ENCODE results near the gene GDPD5.

The GDPD5 gene

DNA sequence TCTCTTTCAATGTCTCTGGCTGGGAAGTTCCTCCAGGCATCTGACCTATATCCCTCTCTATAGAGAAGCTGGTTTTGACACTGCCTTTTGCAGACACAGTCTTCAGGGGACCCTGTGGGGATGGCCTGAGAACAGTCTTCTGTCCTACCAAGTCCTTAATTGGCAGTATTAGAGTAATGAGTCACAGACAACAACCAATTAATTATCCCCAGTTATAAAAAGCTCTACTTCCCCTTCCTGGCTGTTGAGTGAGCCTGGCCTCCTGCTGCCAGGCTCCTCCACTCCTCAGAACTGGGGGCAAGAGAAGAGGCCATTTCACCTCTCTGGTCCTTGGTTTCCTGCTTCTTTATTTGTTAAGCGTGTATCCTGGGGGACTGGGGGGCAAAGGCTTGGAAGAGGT, 51.5 kb downstream of the GDPD5 start:
- no peak for DNase-seq (ENCODE audit: low read depth)
- no peak overlapping the region for H3K4me3 ChIP-seq (ENCODE audit: control insufficient read depth, low read depth, low read length)
- TF ChIP-seq, protein P1, sequence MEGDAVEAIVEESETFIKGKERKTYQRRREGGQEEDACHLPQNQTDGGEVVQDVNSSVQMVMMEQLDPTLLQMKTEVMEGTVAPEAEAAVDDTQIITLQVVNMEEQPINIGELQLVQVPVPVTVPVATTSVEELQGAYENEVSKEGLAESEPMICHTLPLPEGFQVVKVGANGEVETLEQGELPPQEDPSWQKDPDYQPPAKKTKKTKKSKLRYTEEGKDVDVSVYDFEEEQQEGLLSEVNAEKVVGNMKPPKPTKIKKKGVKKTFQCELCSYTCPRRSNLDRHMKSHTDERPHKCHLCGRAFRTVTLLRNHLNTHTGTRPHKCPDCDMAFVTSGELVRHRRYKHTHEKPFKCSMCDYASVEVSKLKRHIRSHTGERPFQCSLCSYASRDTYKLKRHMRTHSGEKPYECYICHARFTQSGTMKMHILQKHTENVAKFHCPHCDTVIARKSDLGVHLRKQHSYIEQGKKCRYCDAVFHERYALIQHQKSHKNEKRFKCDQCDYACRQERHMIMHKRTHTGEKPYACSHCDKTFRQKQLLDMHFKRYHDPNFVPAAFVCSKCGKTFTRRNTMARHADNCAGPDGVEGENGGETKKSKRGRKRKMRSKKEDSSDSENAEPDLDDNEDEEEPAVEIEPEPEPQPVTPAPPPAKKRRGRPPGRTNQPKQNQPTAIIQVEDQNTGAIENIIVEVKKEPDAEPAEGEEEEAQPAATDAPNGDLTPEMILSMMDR (IDR thresholded peaks at IDR 0.05; ENCODE audit: control insufficient read depth, insufficient read depth, low read depth, low read length, missing control alignments): no peak

DNA sequence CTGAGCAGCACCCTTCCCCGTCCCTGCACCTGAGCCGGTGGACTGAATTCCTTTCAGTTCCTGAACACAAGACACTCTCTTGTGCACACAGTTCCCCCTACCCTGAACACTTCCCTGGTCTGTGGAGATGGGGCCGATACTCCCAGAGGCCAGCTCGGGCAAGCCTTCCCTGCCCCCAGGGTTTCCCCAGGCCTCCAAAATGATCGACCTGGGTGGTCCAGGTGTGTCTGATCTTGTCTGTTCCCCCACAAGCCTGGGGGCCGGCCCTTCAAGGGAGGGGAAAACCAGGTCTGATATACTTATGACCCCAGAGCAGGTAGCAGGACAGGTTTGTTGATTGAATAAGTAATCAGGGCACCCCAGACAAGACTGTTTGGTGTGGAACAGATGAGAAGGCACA, 52.1 kb downstream of the GDPD5 start:
- no peak overlapping the region for H3K4me3 ChIP-seq (ENCODE audit: control insufficient read depth, low read depth, low read length)
- TF ChIP-seq, protein P1 (IDR thresholded peaks at IDR 0.05; ENCODE audit: control insufficient read depth, insufficient read depth, low read depth, low read length, missing control alignments): no peak
- no peak for DNase-seq (ENCODE audit: low read depth)

DNA sequence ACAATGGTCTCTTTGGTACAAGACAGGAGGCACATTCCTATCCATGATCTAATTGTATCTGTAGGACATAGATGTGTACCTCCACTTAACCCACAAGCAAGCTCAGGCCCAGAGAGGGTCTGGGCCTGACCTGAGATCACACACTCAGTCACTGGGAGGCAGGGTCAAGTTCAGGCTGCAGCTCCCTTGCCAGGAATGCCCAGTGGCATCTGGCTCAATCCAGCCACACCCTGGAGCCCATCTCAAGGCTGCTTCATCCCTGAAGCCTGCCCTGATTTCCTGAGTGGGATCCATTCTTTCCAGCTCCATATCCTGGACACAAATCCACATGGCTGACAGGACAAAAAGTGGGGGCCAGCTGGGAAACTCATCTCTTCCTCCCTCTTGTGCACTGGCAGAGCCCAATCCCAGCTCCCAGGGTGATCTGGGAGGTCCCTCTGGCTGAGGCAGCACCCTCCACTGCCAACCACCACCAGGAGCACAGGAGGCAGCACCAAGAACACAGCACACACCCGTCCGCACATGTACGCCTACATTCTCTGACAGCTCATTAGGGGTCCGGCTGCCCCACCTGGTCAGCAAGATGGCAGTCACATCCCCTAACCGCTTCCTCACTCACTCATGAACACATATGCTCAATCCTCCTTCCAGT, 53.5 kb downstream of the GDPD5 start:
- DNase-seq (ENCODE audit: low read depth): no peak
- TF ChIP-seq, protein P1 (IDR thresholded peaks at IDR 0.05; ENCODE audit: control insufficient read depth, insufficient read depth, low read depth, low read length, missing control alignments): no peak
- no peak overlapping the region for H3K4me3 ChIP-seq (ENCODE audit: control insufficient read depth, low read depth, low read length)

DNA sequence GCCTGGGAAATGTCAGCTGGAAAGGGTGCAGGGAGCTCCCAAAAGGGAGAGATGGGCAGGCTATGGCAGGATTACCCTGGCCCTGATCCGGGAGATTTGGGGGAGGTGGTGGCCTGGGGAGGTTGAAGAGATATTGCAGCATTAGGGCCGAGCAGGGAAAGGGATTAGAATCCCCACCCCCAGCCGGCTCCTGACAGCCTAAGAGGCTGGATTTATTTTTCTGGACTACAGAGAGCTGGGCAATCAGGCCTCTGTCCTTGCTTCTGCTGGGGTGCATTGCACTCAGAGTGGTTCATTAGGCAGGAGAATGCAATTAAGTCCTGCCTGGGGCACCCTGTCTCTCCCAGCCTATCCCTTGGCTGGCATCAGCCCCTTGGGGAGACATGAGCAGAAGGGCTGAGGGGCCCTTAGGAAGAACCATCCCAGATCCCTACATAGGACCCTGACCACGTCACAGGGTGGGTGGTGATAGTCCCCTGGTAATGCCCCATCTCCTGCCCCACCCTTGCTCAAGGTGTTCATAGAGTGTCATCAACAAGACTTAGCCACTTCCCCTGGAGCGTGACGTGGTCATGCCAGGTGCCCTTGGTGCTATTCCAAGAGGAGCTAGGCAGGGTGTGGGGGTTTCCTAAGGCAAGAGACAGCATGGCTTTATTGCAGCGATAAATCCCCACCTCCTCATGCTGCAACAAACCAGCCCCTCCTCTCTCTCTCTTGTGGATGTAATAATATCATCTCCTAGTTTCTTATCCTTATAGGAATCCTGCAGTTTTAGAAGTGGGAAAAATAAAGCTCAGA, 54.4 kb downstream of the GDPD5 start:
- DNase-seq (ENCODE audit: low read depth): no peak
- H3K4me3 ChIP-seq (ENCODE audit: control insufficient read depth, low read depth, low read length): no peak overlapping the region
- TF ChIP-seq, protein P1 (IDR thresholded peaks at IDR 0.05; ENCODE audit: control insufficient read depth, insufficient read depth, low read depth, low read length, missing control alignments): no peak

DNA sequence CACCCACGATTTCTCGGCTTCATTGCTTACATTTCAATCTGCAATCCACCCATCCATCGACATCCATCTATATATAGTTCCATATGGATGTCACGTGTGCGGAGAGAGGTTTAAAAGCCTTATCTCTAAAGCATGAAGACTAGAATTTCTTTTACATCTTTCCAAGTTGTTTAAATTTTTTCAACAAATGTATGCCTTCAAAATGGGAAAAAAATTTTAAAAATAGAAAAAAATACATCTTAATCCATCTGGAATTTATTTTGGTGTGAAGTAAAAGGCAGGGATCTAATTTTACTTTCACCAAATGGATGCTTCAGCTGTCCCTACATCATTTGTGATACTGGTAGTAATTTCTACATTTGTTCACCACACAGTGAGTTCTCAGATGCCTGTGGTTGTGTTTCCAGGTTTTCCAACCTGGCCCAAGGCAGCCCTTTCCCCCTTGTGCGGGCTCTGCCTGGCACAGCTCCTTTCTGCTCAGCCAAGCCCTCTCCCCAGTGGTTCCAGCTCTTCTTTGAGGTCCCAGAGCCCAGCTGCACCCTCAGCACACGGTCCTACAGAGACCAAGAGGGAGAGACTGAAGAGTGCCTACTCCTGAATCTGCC, 55.2 kb downstream of the GDPD5 start:
- H3K4me3 ChIP-seq (ENCODE audit: control insufficient read depth, low read depth, low read length): no peak overlapping the region
- TF ChIP-seq, protein P1 (IDR thresholded peaks at IDR 0.05; ENCODE audit: control insufficient read depth, insufficient read depth, low read depth, low read length, missing control alignments): no peak
- no peak for DNase-seq (ENCODE audit: low read depth)

DNA sequence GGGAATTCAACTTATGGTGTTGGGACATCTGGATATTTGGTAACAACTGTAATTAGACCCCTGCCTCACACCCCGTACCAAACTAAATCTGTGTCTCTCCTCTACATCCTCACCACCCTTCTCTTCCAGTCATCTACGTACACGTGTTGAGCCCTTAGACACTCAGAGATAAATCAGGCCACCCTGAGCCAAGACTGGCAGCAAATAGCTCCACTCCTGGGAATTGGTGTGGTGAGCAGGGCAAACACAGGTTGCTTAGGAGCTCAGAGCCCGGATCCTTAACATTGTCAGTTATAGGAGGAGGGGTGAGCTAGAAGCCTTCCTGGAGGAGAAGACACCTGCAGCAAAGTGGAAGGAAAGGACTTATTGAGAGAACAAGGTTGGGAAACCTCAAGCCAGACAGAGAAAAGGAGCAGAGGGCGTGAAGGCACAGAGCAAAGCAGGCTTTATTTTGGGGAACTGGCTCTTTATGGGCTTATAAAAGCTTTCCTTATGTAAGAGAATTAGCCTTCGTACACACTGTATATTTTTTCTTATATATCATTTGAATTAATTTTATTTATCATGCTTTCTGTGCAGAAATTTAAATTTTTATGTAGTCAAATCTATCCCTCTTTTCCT, 55.8 kb downstream of the GDPD5 start:
- TF ChIP-seq, protein P1 (IDR thresholded peaks at IDR 0.05; ENCODE audit: control insufficient read depth, insufficient read depth, low read depth, low read length, missing control alignments): no peak
- DNase-seq (ENCODE audit: low read depth): no peak
- no peak overlapping the region for H3K4me3 ChIP-seq (ENCODE audit: control insufficient read depth, low read depth, low read length)

All from AG09309 (cell line).